Erythroblast (primary cell): ENCODE data around the gene GRIK1.

Source experiments
- GATA1 ChIP-seq: IDR thresholded peaks from 2 replicates; pipeline ENCODE4 v1.6.1; 2011; ENCODE audit warnings: low read depth, mild to moderate bottlenecking, control low read depth, low read length, moderate library complexity
- POLR2A ChIP-seq: IDR thresholded peaks from 2 replicates; pipeline ENCODE4 v1.6.1; 2011; ENCODE audit warnings: mild to moderate bottlenecking, low read length

- TF ChIP-seq POLR2A = no peak
- TF ChIP-seq GATA1 = no peak
These were observed 79.5 kb downstream of the GRIK1 start for GRCh38 chr21:29860346-29860745.
